ENCODE data around the gene PLAAT2.
"Not testable (repeated sequence)": the region's sequence is repeated elsewhere in the genome, so short reads cannot be mapped to it uniquely, and the experiment has no call there.

PLAAT2 gene

DNA sequence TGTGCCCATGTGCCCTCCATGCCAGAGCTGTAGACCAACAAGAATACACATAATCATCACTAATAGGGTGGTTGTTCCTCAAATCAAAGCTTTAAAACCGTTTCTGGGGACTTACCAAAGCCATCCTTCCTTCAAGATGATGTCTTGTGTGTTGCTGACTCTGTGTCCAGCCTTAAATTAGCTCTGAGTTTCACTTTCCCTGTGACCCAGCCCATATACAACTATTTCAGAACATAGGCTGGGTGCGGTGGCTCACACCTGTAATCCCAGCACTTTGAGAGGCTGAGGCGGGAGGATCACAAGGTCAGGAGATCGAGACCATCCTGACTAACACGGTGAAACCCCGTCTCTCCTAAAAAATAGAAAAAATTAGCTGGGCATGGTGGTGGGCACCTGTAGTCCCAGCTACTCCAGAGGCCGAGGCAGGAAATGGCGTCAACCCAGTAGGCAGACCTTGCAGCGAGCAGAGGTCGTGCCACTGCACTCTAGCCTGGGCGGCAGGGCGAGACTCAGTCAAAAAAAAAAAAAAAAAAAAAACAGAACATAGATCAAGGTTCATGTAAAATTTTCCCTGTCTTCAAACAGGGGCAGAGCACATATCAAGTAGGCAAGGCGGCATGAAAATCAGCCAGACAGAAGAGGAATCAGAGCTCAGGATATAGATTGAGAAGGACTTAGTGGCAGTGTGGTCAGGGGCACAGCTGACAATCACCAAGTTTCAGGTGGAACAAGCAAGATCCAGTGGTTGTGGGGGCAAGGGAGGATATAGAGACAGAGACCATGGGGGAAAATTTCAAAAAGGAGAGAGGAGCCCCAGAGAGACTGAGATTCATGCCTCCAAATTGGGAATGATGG, at the start of gene PLAAT2:
PLAAT2 (minus strand) TSS at position 179 of the 855 bp plus-strand sequence; CDS start at position 124, 55 bp downstream.
- Histone ChIP-seq H3K27ac (ENCODE audit: low read depth, low read length) (no peak within 1 kb of the TSS), H3K27me3 (ENCODE audit: insufficient read depth, low read length) (no peaks in the 10 kb centered on the region), H3K4me3 (ENCODE audit: low read depth, low read length) (no peak within 1 kb of the TSS), H3K36me3 (ENCODE audit: insufficient read depth, low read length) (no peaks in the 10 kb centered on the region), H3K79me2 (ENCODE audit: control insufficient read depth, insufficient read depth, low read length, unreplicated experiment) (no peaks in the 10 kb centered on the region), H3K4me1 (ENCODE audit: control insufficient read depth, insufficient read depth, low read length, unreplicated experiment) (peaks cover 17% of the 10 kb centered on the region), H2AFZ (ENCODE audit: low read length, unreplicated experiment) (no peak within 1 kb of the TSS)

DNA sequence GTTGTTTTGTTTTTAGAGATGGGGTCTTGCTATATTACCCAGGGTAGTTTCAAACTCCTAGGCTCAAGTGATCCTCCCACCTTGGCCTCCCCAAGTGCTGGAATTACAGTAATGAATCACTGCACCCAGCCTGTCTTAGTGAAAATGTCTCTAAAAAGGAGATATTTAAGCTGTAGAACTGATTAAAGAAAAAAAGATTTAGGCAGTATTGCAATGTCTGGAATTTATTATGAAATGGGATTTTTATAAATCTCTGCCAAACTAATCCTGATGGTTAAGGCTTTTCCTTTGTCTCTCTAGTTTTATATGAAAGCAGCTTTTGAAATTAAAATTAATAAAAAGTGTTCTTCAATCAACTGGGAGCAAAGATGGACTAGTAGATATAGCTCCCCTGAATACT, 49.0 kb upstream of the PLAAT2 start:
- H3K4me1 ChIP-seq (ENCODE audit: control insufficient read depth, insufficient read depth, low read length, unreplicated experiment), result peaks cover 45% of the 10 kb centered on the region
- H3K4me3 ChIP-seq (ENCODE audit: low read depth, low read length), result peak overlapping the region; percentile 73

DNA sequence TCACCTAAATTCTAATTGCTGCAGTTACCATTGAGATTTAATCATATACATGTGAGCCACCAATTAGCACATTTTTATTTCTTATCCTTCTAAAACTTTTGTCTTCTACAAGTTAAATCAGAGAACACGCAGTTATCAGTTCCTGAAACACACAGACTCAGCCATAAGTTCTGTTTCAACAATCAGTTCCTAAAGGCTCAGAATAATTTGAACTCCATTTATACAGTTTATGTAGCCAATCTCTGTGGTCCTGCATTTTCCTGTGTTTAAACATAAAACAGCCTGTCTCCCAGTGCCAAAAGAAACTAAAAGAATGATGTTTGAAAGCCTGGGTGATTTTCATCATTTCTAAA, 48.2 kb upstream of the PLAAT2 start:
- no peaks in the 10 kb centered on the region for H3K36me3 ChIP-seq (ENCODE audit: insufficient read depth, low read length)
- H3K4me3 ChIP-seq (ENCODE audit: low read depth, low read length), result peak overlapping the region; percentile 20; the same call in 1 of the 2 replicates
- H3K4me1 ChIP-seq (ENCODE audit: control insufficient read depth, insufficient read depth, low read length, unreplicated experiment), result peaks cover 45% of the 10 kb centered on the region
- no peak overlapping the region for H2AFZ ChIP-seq (ENCODE audit: low read length, unreplicated experiment)
- H3K27me3 ChIP-seq (ENCODE audit: insufficient read depth, low read length), result no peaks in the 10 kb centered on the region
- H3K27ac ChIP-seq (ENCODE audit: low read depth, low read length), result peak overlapping the region; percentile 88
- peaks cover 30% of the 10 kb centered on the region for H3K79me2 ChIP-seq (ENCODE audit: control insufficient read depth, insufficient read depth, low read length, unreplicated experiment)

More for the DNA sequence above, 49.0 kb upstream of the PLAAT2 start:
- Histone ChIP-seq H3K36me3 (ENCODE audit: insufficient read depth, low read length) (no peaks in the 10 kb centered on the region), H2AFZ (ENCODE audit: low read length, unreplicated experiment) (no peak overlapping the region), H3K27me3 (ENCODE audit: insufficient read depth, low read length) (no peaks in the 10 kb centered on the region), H3K27ac (ENCODE audit: low read depth, low read length) (0 out of 2 replicates have a peak overlapping the region, but pooled peaks have one; percentile 14), H3K79me2 (ENCODE audit: control insufficient read depth, insufficient read depth, low read length, unreplicated experiment) (peaks cover 24% of the 10 kb centered on the region)

DNA sequence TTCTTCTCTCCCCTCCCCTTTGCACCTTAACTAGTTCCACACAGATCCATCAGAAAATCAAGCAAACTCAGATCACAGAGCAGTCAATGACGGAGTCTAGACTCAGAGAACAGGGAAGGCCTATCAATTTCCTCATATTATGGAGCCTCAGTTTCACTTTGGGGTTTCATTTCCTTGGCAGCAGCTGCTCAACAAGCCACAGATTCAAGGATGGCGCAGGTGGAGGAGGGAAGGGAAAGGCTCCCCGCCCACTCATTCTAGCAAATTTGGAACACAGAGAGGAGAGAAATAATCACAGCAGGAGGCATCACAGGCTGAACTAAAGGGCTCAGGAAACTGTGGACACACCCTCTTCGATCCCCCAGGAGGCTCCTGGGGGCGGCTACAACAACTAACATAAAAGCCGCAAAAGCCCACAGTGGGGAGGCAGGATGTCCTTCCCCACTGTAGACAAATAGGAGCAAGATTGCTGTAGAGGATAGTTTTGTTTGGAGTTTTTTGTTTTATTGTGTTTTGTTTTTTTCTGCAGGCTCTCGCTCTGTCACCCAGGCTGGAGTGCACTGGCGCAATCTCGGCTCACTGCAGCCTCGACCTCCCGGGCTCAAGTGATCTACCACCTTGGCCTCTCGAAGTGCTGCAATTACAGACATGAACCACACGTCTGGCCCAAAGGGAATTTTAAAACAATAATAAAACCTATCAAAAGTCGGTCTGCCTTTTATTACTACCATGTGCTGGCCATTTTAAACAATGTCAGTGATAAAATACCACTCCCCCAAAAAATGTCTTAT, 47.6 kb upstream of the PLAAT2 start:
- Histone ChIP-seq H3K27me3 (ENCODE audit: insufficient read depth, low read length) (no peaks in the 10 kb centered on the region), H3K79me2 (ENCODE audit: control insufficient read depth, insufficient read depth, low read length, unreplicated experiment) (peaks cover 30% of the 10 kb centered on the region), H3K36me3 (ENCODE audit: insufficient read depth, low read length) (no peaks in the 10 kb centered on the region), H3K4me3 (ENCODE audit: low read depth, low read length) (peak overlapping the region; percentile 23), H2AFZ (ENCODE audit: low read length, unreplicated experiment) (no peak overlapping the region), H3K27ac (ENCODE audit: low read depth, low read length) (peak overlapping the region; percentile 88), H3K4me1 (ENCODE audit: control insufficient read depth, insufficient read depth, low read length, unreplicated experiment) (peaks cover 45% of the 10 kb centered on the region)

DNA sequence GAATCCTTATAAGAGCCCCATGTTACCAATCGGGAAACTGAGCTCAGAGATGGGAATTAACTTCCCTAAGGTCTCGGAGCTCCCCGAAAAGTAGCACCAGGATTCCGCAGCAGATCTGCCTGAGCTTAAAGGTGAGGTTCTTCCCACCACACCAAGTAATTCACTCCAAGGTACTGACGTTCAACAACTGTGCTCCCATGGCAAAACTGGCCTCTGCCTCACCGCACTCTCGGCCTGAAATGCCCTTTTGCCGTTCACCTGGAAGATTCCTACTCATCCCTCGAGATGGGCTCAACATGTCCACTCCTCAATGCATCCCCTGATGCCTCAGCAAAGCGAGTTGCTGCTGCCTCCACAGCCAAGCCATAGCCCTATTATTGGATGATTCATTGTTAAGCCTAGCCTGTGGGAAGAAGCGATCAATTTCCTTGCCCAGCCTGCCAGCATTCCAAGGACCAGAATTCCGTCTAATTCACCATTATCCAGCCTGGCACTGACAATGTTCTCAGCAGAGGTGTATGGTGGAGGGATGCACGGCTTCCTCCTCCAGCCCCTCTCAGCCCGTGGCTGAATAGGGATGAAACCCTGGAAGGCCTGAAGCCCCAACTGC, 46.9 kb upstream of the PLAAT2 start:
- peaks cover 30% of the 10 kb centered on the region for H3K79me2 ChIP-seq (ENCODE audit: control insufficient read depth, insufficient read depth, low read length, unreplicated experiment)
- H3K27me3 ChIP-seq (ENCODE audit: insufficient read depth, low read length), result no peaks in the 10 kb centered on the region
- no peak overlapping the region for H2AFZ ChIP-seq (ENCODE audit: low read length, unreplicated experiment)
- H3K27ac ChIP-seq (ENCODE audit: low read depth, low read length), result peak overlapping the region; percentile 88
- peak overlapping the region; percentile 23; the same call in 1 of the 2 replicates for H3K4me3 ChIP-seq (ENCODE audit: low read depth, low read length)
- H3K36me3 ChIP-seq (ENCODE audit: insufficient read depth, low read length), result no peaks in the 10 kb centered on the region
- peaks cover 45% of the 10 kb centered on the region for H3K4me1 ChIP-seq (ENCODE audit: control insufficient read depth, insufficient read depth, low read length, unreplicated experiment)

DNA sequence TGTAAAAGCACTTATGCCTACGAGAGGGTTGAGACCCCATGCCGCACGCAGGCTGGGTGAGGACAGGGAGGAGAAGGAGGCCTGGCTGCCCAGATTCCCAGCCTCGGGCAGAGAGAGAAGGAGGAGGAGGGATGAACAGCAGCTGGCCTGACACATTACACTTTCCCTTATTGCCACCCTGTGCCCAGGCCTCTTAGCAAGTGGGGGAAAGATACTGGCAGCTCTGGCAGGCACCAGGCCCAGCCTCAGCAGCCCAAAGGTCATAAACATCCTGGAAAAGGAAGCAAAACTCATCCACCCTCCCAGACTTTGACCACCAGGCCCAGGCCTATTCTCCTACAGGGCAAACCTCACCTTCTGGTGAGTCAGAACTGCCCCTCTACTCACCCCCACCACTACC, 46.4 kb upstream of the PLAAT2 start:
- Histone ChIP-seq H3K4me1 (ENCODE audit: control insufficient read depth, insufficient read depth, low read length, unreplicated experiment) (peaks cover 45% of the 10 kb centered on the region), H3K4me3 (ENCODE audit: low read depth, low read length) (peak overlapping the region; percentile 36; the same call in 1 of the 2 replicates), H3K27ac (ENCODE audit: low read depth, low read length) (peak overlapping the region; percentile 88), H3K36me3 (ENCODE audit: insufficient read depth, low read length) (no peaks in the 10 kb centered on the region), H3K27me3 (ENCODE audit: insufficient read depth, low read length) (no peaks in the 10 kb centered on the region), H3K79me2 (ENCODE audit: control insufficient read depth, insufficient read depth, low read length, unreplicated experiment) (peaks cover 30% of the 10 kb centered on the region), H2AFZ (ENCODE audit: low read length, unreplicated experiment) (no peak overlapping the region)

DNA sequence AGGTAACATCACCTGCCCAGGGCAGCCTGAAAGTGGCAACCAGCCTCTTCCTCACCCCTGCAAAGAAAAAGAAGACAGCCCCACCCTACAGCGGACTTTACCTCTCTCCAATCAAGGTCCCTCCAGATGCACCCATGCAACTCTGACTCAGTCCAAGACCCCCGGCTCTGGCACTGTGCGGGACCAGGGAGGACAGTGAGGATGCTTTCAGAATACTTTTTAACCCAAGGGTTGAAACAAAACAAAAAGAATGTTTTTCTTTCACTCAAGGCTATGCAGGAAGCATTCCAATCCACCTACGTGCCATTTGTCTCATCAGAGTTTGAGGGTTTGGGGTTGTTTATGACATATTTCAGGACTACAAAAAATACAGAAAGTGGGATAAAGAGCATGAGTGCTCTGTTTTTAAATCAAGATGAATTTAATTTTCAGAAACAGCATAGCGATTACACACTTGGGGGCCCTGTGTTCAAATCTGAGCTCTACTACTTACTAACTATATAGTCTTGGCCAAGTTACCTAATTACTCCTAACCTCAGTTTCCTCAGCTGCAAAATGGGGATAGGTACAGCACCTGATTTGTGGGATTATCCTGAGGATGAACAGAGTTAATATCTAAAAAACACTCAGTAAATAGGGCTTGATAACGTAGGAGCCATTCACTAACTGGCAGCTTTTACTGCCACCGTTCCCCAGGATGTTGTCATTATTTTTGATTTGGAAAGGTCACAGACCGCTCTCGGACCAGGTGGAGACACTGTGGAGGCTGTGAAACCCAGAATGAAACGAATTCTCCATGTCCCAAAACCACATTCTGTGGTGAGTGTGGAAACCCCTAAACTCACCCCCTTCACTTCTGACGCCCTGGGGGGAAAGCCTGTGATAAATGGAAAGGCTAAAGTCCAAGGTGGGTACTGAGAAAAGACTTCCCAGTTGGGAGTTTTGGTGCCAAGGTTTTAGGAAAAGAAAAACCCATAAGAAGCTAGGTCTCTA, 45.5 kb upstream of the PLAAT2 start:
- H3K4me1 ChIP-seq (ENCODE audit: control insufficient read depth, insufficient read depth, low read length, unreplicated experiment), result peaks cover 47% of the 10 kb centered on the region
- H3K4me3 ChIP-seq (ENCODE audit: low read depth, low read length), result peak overlapping the region; percentile 36; the same call in 1 of the 2 replicates
- peak overlapping the region; percentile 88 for H3K27ac ChIP-seq (ENCODE audit: low read depth, low read length)
- H3K79me2 ChIP-seq (ENCODE audit: control insufficient read depth, insufficient read depth, low read length, unreplicated experiment), result peaks cover 30% of the 10 kb centered on the region
- no peaks in the 10 kb centered on the region for H3K27me3 ChIP-seq (ENCODE audit: insufficient read depth, low read length)
- H2AFZ ChIP-seq (ENCODE audit: low read length, unreplicated experiment), result no peak overlapping the region
- no peaks in the 10 kb centered on the region for H3K36me3 ChIP-seq (ENCODE audit: insufficient read depth, low read length)

DNA sequence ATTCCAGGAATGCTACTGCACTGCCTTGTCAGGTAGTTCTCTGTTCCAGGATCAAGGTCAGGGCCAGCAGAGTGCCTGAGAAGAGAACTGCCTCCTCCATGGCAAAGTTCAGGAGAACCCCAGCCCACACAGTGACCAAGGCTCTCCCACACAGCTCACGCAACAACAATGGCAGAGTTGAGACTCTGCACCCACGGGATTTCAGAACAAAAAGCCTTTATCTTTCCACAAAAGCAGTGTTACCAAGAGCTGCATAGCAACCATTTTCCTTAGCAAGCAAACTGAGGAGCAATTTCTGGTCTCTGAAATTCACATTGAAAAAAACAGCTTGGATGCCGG, 40.0 kb upstream of the PLAAT2 start:
- Histone ChIP-seq H3K79me2 (ENCODE audit: control insufficient read depth, insufficient read depth, low read length, unreplicated experiment) (peaks cover 17% of the 10 kb centered on the region), H2AFZ (ENCODE audit: low read length, unreplicated experiment) (no peak overlapping the region), H3K4me3 (ENCODE audit: low read depth, low read length) (no peak overlapping the region), H3K36me3 (ENCODE audit: insufficient read depth, low read length) (no peaks in the 10 kb centered on the region), H3K27ac (ENCODE audit: low read depth, low read length) (0 out of 2 replicates have a peak overlapping the region, but pooled peaks have one; percentile 26), H3K4me1 (ENCODE audit: control insufficient read depth, insufficient read depth, low read length, unreplicated experiment) (peaks cover 33% of the 10 kb centered on the region), H3K27me3 (ENCODE audit: insufficient read depth, low read length) (no peaks in the 10 kb centered on the region)

DNA sequence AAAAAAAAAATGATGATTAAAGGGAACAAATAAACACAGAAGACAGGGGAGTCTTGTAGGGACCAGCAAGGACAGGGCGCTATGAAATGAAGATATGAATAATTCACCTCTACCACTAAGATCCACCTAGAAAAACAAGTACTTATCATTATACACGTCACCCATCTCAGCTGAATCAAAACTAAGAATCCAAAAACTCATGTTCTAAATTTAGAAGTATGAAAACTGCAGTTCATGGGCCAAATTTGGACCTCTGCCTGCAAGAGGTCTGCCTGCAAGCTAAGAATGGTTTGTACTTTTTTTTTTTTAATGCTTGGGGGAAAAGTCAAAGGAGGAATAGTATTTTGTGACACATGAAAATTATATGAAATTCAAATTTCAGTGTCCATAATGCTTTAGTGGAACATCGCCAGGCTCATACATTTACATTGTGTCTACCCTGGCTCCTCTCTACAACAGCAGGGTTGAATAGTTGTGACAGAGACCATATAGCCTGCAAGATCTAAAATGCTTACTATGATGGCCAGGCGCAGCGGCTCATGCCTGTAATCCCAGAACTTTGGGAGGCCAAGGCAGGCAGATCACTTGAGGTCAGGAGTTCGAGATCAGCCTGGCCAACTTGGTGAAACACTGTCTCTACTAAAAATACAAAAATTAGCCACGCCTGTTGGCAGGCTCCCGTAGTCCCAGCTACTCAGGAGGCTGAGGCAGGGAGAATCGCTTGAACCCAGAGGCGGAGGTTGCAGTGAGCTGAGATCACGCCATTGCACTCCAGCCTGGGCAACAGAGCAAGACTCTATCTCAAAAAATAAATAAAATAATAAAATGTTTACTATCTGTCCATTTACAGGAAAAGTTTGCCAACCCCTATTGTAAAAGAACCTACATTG, 39.4 kb upstream of the PLAAT2 start:
- Histone ChIP-seq H3K27ac (ENCODE audit: low read depth, low read length) (peak overlapping the region; percentile 51; the same call in 1 of the 2 replicates), H3K79me2 (ENCODE audit: control insufficient read depth, insufficient read depth, low read length, unreplicated experiment) (peaks cover 15% of the 10 kb centered on the region), H3K4me1 (ENCODE audit: control insufficient read depth, insufficient read depth, low read length, unreplicated experiment) (peaks cover 32% of the 10 kb centered on the region)
- H3K36me3 ChIP-seq (ENCODE audit: insufficient read depth, low read length); H3K27me3 ChIP-seq (ENCODE audit: insufficient read depth, low read length); H3K4me3 ChIP-seq (ENCODE audit: low read depth, low read length); H2AFZ ChIP-seq (ENCODE audit: low read length, unreplicated experiment): not testable (repeated sequence)

Data from ACC112 (cell line).